ENCODE results near the gene RIMS1.

Gene RIMS1

GRCh38 chr6:72283571-72283970, 397.2 kb downstream of the RIMS1 start:
- no peak overlapping the region for H3K27ac ChIP-seq (replicated peaks; ENCODE audit: low read length)
- no peak overlapping the region for H3K4me3 ChIP-seq (ENCODE audit: low read length in 2 of 2)
- no peak overlapping the region for H4K91ac ChIP-seq (ENCODE audit: low read depth, low read length, poor library complexity)
- DNase-seq (ENCODE audit: low spot score): no peak
- H3K4me2 ChIP-seq (ENCODE audit: insufficient read depth, low read length, poor library complexity, severe bottlenecking): no peak overlapping the region
- no peak overlapping the region for H3K4ac ChIP-seq (ENCODE audit: low read length)
- H2BK5ac ChIP-seq (ENCODE audit: low read length): no peak overlapping the region
- no peaks in the 10 kb centered on the region for H3K79me1 ChIP-seq (ENCODE audit: low read depth, low read length)
- no peaks in the 10 kb centered on the region for H3K27me3 ChIP-seq (ENCODE audit: control insufficient read depth in 3 of 3, insufficient read depth in 3 of 3, low read depth in 1 of 3, low read length in 3 of 3)
- H3K18ac ChIP-seq (ENCODE audit: low read length): no peak overlapping the region
- no peak overlapping the region for H3K9ac ChIP-seq (ENCODE audit: low read depth, low read length, poor library complexity)
- H4K8ac ChIP-seq (ENCODE audit: low read depth, low read length): no peak overlapping the region
- no peak overlapping the region for H2AFZ ChIP-seq (ENCODE audit: low read length)
- H3K36me3 ChIP-seq (replicated peaks in 1 of 2; ENCODE audit: control insufficient read depth in 2 of 2, insufficient read depth in 2 of 2, low read length in 2 of 2): no peaks in the 10 kb centered on the region
- H3K14ac ChIP-seq (ENCODE audit: low read length): no peak overlapping the region
- H2BK12ac ChIP-seq (ENCODE audit: low read length): no peak overlapping the region
- H2BK15ac ChIP-seq (ENCODE audit: low read length): no peak overlapping the region
- H3K4me1 ChIP-seq (ENCODE audit: control insufficient read depth in 2 of 2, insufficient read depth in 1 of 2, low read depth in 1 of 2, low read length in 2 of 2): peaks cover 0 to 4% of the 10 kb centered on the region in 2 donors
- H3K9me3 ChIP-seq (replicated peaks in 1 of 2; ENCODE audit: control insufficient read depth in 2 of 2, insufficient read depth in 1 of 2, low read depth in 1 of 2, low read length in 2 of 2): no peaks in the 10 kb centered on the region
- H3K23ac ChIP-seq (ENCODE audit: low read depth, low read length, poor library complexity): no peak overlapping the region
- WGBS, 2 donors (ENCODE audit: extremely low coverage in 2 of 2, insufficient read length in 2 of 2, insufficient replicate concordance in 1 of 2): no CpG with 5 or more reads among the region's 3 CpGs
- no peak overlapping the region for H2AK5ac ChIP-seq (ENCODE audit: low read depth, low read length)
- no peak overlapping the region for H2BK120ac ChIP-seq (ENCODE audit: low read depth, low read length)

GRCh38 chr6:72286911-72287311, 400.6 kb downstream of the RIMS1 start:
- no peak overlapping the region for H3K18ac ChIP-seq (ENCODE audit: low read length)
- H2BK5ac ChIP-seq (ENCODE audit: low read length): no peak overlapping the region
- no peak overlapping the region for H2AFZ ChIP-seq (ENCODE audit: low read length)
- H3K4me2 ChIP-seq (ENCODE audit: insufficient read depth, low read length, poor library complexity, severe bottlenecking): no peak overlapping the region
- no peak overlapping the region for H2BK15ac ChIP-seq (ENCODE audit: low read length)
- H4K91ac ChIP-seq (ENCODE audit: low read depth, low read length, poor library complexity): no peak overlapping the region
- H3K4me1 ChIP-seq (ENCODE audit: control insufficient read depth in 2 of 2, insufficient read depth in 1 of 2, low read depth in 1 of 2, low read length in 2 of 2): peaks cover 0 to 9% of the 10 kb centered on the region in 2 donors
- H2BK12ac ChIP-seq (ENCODE audit: low read length): no peak overlapping the region
- no peaks in the 10 kb centered on the region for H3K79me1 ChIP-seq (ENCODE audit: low read depth, low read length)
- H3K23ac ChIP-seq (ENCODE audit: low read depth, low read length, poor library complexity): no peak overlapping the region
- no peak overlapping the region for H3K14ac ChIP-seq (ENCODE audit: low read length)
- H3K9ac ChIP-seq (ENCODE audit: low read depth, low read length, poor library complexity): no peak overlapping the region
- H3K27ac ChIP-seq (replicated peaks; ENCODE audit: low read length): no peak overlapping the region
- no peak overlapping the region for H2AK5ac ChIP-seq (ENCODE audit: low read depth, low read length)
- H3K4ac ChIP-seq (ENCODE audit: low read length): no peak overlapping the region
- DNase-seq (ENCODE audit: low spot score): no peak
- no peaks in the 10 kb centered on the region for H3K36me3 ChIP-seq (replicated peaks in 1 of 2; ENCODE audit: control insufficient read depth in 2 of 2, insufficient read depth in 2 of 2, low read length in 2 of 2)
- H3K4me3 ChIP-seq (ENCODE audit: low read length in 2 of 2): no peak overlapping the region
- no peaks in the 10 kb centered on the region for H3K27me3 ChIP-seq (ENCODE audit: control insufficient read depth in 3 of 3, insufficient read depth in 3 of 3, low read depth in 1 of 3, low read length in 3 of 3)
- WGBS, 2 donors (ENCODE audit: extremely low coverage in 2 of 2, insufficient read length in 2 of 2, insufficient replicate concordance in 1 of 2): no CpG with 5 or more reads among the region's 1 CpG
- no peak overlapping the region for H2BK120ac ChIP-seq (ENCODE audit: low read depth, low read length)
- H4K8ac ChIP-seq (ENCODE audit: low read depth, low read length): no peak overlapping the region
- H3K9me3 ChIP-seq (replicated peaks in 1 of 2; ENCODE audit: control insufficient read depth in 2 of 2, insufficient read depth in 1 of 2, low read depth in 1 of 2, low read length in 2 of 2): no peaks in the 10 kb centered on the region

- Histone ChIP-seq H3K9ac (ENCODE audit: low read depth, low read length, poor library complexity) (no peak overlapping the region), H3K27me3 (ENCODE audit: control insufficient read depth in 3 of 3, insufficient read depth in 3 of 3, low read depth in 1 of 3, low read length in 3 of 3) (no peaks in the 10 kb centered on the region), H2AK5ac (ENCODE audit: low read depth, low read length) (no peak overlapping the region), H3K36me3 (replicated peaks in 1 of 2; ENCODE audit: control insufficient read depth in 2 of 2, insufficient read depth in 2 of 2, low read length in 2 of 2) (no peaks in the 10 kb centered on the region), H3K18ac (ENCODE audit: low read length) (no peak overlapping the region), H3K4me3 (ENCODE audit: low read length in 2 of 2) (no peak overlapping the region), H3K9me3 (replicated peaks in 1 of 2; ENCODE audit: control insufficient read depth in 2 of 2, insufficient read depth in 1 of 2, low read depth in 1 of 2, low read length in 2 of 2) (no peaks in the 10 kb centered on the region), H3K4ac (ENCODE audit: low read length) (no peak overlapping the region), H3K4me1 (ENCODE audit: control insufficient read depth in 2 of 2, insufficient read depth in 1 of 2, low read depth in 1 of 2, low read length in 2 of 2) (peaks cover 0 to 9% of the 10 kb centered on the region in 2 donors), H3K23ac (ENCODE audit: low read depth, low read length, poor library complexity) (no peak overlapping the region), H3K79me1 (ENCODE audit: low read depth, low read length) (no peaks in the 10 kb centered on the region), H3K14ac (ENCODE audit: low read length) (no peak overlapping the region), H3K4me2 (ENCODE audit: insufficient read depth, low read length, poor library complexity, severe bottlenecking) (no peak overlapping the region), H2BK12ac (ENCODE audit: low read length) (no peak overlapping the region), H2BK15ac (ENCODE audit: low read length) (no peak overlapping the region), H2BK120ac (ENCODE audit: low read depth, low read length) (no peak overlapping the region), H2BK5ac (ENCODE audit: low read length) (no peak overlapping the region), H4K8ac (ENCODE audit: low read depth, low read length) (no peak overlapping the region), H2AFZ (ENCODE audit: low read length) (no peak overlapping the region), H3K27ac (replicated peaks; ENCODE audit: low read length) (no peak overlapping the region), H4K91ac (ENCODE audit: low read depth, low read length, poor library complexity) (no peak overlapping the region)
- DNase-seq (ENCODE audit: low spot score): no peak
- WGBS, 2 donors (ENCODE audit: extremely low coverage in 2 of 2, insufficient read length in 2 of 2, insufficient replicate concordance in 1 of 2): no CpG with 5 or more reads among the region's 5 CpGs
Measured at GRCh38 chr6:72287801-72288200, 401.5 kb downstream of the RIMS1 start.

GRCh38 chr6:72288592-72288991, 402.2 kb downstream of the RIMS1 start:
- H3K27ac ChIP-seq (replicated peaks; ENCODE audit: low read length): no peak overlapping the region

More at GRCh38 chr6:72288592-72288991, 402.2 kb downstream of the RIMS1 start:
- Histone ChIP-seq H3K79me1 (ENCODE audit: low read depth, low read length) (no peaks in the 10 kb centered on the region), H4K91ac (ENCODE audit: low read depth, low read length, poor library complexity) (no peak overlapping the region), H4K8ac (ENCODE audit: low read depth, low read length) (no peak overlapping the region), H3K4ac (ENCODE audit: low read length) (no peak overlapping the region), H3K36me3 (replicated peaks in 1 of 2; ENCODE audit: control insufficient read depth in 2 of 2, insufficient read depth in 2 of 2, low read length in 2 of 2) (no peaks in the 10 kb centered on the region), H3K18ac (ENCODE audit: low read length) (no peak overlapping the region), H2BK5ac (ENCODE audit: low read length) (no peak overlapping the region), H3K4me3 (ENCODE audit: low read length in 2 of 2) (no peak overlapping the region), H2BK12ac (ENCODE audit: low read length) (no peak overlapping the region), H3K27me3 (ENCODE audit: control insufficient read depth in 3 of 3, insufficient read depth in 3 of 3, low read depth in 1 of 3, low read length in 3 of 3) (no peaks in the 10 kb centered on the region), H3K14ac (ENCODE audit: low read length) (no peak overlapping the region), H3K4me2 (ENCODE audit: insufficient read depth, low read length, poor library complexity, severe bottlenecking) (no peak overlapping the region), H2AK5ac (ENCODE audit: low read depth, low read length) (no peak overlapping the region), H2AFZ (ENCODE audit: low read length) (peak overlapping the region; percentile 12), H3K4me1 (ENCODE audit: control insufficient read depth in 2 of 2, insufficient read depth in 1 of 2, low read depth in 1 of 2, low read length in 2 of 2) (peaks cover 0 to 9% of the 10 kb centered on the region in 2 donors), H3K9ac (ENCODE audit: low read depth, low read length, poor library complexity) (no peak overlapping the region), H3K9me3 (replicated peaks in 1 of 2; ENCODE audit: control insufficient read depth in 2 of 2, insufficient read depth in 1 of 2, low read depth in 1 of 2, low read length in 2 of 2) (no peaks in the 10 kb centered on the region), H2BK15ac (ENCODE audit: low read length) (no peak overlapping the region), H3K23ac (ENCODE audit: low read depth, low read length, poor library complexity) (no peak overlapping the region), H2BK120ac (ENCODE audit: low read depth, low read length) (no peak overlapping the region)
- WGBS, 2 donors (ENCODE audit: extremely low coverage in 2 of 2, insufficient read length in 2 of 2, insufficient replicate concordance in 1 of 2): no CpG with 5 or more reads among the region's 2 CpGs
- DNase-seq (ENCODE audit: low spot score): peak; percentile 14

Measured in neuronal stem cell (in vitro differentiated cells).